ENCODE results near the gene KCNMA1.

Gene KCNMA1

DNA sequence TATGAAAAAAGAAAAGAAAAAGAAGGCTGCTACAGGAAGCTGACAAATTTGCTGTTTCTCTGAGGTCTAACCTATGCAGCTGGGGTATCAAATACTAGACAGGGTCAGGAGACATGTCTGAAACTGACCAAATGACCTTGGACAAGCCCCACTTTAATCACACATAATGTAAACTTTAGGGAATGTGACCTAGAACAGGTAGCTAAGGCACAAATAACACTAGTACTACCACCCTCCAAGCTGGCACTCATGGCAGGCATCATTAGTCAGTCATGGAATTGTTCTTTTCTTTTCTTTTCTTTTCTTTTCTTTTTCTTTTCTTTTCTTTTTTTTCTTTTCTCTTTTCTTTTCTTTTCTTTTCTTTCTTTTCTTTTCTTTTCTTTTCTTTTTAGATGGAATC lies 250.4 kb downstream of the KCNMA1 start:
- no peak for DNase-seq

DNA sequence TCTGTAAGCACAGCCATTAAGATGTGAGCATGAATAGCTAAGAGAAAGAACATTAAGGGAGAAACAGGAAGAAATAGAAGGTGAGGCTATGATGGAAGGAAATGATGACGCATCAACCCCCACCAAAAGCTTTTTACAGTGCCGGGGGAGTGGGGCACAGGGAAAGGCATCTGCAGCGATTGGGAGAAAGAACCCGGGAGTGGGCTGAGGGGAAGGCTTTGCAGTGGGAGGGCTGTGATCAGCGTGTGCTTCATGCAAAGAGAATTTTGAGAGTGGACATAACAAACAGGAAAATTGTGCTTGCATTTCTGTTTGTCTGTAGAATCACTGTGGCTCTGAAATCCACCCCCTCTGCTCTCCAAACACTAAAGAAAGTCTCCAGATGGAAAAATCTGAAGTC lies 250.8 kb downstream of the KCNMA1 start:
- DNase-seq = no peak

DNA sequence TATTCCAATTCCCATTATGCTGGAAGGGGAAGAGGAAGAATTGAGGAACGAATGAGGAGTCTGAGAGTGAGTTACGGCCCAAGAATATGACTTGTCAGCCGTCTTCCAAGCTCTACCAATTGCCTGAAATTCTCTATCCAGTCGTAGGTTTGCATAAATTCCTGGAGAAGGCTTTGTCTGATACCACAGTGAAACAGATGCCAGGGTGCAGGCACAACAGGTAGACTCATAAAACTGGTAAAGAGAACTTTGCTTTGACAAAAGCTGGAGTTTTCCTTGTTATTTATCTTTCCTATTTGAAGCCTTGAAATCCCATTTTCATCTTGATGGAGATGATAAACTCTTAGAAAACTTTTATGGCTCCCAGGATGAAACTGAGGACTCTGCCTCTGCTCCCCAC lies 251.2 kb downstream of the KCNMA1 start:
- no peak for DNase-seq

DNA sequence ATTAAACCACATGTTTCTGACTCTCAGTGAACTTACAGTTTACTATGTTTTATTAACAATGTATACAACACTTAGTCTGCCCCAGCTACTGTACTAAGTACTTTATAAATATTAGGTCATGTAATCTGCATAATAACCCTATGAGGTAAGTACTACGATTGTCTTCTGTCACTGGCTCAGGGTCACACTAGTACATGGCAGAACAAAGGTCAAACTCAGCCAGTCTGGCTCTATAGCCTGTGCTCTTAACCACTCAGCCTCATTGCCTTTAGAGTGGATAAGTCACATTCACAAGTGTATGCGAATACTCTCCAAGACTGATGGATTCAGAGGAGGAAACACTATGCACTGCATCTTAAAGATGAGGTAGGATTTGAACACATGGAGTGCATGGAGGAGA lies 252.3 kb downstream of the KCNMA1 start:
- no peak for DNase-seq

DNA sequence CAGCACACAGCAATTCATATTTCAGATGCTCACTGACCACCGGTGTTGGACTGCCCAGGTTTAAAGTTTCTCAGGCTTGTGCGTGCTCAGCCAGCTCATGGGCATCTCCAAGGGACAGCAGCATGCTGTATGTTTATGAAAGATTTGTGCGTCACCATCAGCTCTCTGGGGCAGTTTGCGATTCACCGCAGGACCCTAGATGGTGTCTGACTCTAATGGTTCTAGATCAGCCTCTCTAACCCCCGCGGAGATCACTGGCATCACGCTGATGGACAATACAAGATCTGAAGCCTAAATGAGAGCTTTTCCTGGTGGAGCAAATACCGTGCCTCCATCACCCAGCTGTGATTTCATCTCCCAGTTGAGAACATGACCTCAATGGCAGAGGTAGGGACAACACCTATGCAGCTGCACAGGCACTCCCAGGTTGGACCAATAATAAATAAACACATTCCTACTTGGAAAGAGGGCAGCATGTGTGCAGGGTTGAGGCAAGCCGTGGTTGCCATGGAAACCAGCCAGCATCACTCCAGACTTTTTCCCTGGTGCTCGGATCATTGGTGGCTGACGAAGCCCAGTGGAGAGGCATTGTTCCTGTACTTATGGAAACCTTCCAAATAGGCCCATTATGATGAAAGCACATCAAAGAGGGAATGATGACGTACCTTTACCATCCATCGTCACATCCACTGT lies 253.6 kb downstream of the KCNMA1 start:
- peak; percentile 31 for DNase-seq

DNA sequence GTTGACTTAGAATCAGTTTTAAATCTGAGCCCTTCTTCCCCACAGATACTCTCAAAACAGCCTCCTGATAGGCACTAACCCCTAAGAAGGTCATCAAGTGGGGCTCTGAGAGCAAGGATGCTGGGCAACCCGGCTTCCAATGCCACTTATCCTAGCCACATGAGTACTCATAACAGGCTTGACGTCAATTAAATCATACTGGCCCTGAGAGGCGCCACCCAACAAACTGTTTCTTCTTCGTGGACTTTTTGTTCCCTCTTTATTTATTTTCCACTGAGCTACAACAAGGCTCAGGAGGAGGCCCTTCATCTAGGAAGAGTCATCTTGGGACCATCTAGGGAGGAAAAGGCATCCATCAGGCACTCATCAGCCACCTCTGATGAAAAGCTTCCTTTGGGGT lies 255.9 kb downstream of the KCNMA1 start:
- DNase-seq = no peak

DNA sequence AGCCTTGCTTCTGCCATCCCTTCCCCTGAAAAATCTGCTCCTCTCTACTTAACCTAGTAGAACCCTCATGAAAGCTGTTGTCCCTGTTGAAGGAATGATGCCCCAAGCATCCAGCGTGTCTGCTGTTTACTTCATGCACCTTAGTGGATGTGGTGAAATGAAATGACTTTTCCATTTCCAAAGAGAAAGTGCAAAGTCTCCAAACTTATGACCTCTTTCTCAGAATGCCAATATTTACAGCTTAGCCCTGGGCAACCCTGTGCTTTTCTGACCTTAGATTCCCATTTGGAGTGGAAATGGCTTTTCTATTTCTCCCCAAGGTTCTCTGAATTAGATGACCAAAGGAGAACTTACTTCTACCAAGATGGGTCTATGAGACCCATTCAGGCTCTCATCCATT lies 256.9 kb downstream of the KCNMA1 start:
- DNase-seq = no peak

DNA sequence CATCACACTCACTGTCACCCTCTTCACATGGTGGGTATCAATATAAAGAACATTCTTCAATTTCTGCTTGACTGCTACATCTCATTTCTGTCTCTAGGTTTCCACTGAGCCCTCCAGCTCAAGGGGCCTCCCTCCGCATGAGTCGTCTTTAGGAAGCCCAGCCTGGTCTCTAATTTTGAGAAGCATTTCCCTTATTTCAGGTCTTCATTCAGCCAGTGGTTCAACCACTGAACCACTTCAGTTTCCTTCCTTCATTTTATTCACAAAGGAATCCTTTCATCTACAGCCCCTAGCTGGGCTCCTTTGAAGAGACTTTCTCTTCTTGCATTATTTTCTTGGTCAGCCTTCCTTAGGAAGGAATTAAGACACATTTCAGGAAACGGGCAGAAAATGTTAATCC lies 257.4 kb downstream of the KCNMA1 start:
- no peak for DNase-seq

DNA sequence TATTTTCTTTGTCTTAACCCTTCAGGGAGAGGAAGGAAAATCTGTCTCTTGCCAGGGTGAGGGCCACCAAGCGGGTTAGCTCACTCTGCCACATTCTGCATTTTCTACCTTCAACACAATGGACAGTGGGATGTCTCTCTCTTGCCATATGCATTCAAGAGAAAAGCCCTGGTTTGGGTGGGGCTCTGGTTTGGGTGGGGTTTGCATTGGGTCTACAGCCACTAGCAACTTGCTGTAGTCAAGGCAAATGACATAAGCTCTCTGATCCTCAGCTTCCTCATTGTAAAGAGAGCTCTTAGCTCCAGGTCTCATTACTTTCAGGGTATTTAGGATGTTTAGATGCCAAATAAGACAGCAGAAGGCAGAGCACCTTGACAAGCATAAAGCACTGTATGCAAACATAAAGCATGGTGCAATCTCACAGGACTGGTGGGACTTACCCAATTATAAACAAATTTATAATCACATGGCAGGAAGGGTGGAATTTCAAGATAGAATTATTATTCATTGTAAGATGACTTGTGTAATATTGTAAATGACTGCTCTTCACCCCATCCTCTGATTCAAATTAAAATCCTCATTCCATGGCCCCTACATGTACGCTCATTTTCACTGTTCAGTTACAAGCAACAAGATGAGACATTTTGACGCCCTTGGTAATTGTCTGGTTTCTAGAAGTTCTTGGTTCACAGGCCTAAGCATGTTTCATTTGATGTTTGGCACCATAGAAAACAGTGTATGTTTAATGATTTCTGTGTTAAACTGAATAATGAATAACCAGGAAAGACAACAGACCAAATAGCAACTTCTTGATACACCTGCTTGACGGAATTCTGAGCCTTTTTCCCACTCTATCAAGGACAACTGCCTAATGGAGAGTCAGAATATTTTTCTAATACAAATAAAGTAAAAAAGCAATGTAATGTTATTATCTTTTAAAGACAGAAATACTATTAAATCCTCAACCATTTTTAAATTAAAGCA lies 258.9 kb downstream of the KCNMA1 start:
- no peak for DNase-seq

DNA sequence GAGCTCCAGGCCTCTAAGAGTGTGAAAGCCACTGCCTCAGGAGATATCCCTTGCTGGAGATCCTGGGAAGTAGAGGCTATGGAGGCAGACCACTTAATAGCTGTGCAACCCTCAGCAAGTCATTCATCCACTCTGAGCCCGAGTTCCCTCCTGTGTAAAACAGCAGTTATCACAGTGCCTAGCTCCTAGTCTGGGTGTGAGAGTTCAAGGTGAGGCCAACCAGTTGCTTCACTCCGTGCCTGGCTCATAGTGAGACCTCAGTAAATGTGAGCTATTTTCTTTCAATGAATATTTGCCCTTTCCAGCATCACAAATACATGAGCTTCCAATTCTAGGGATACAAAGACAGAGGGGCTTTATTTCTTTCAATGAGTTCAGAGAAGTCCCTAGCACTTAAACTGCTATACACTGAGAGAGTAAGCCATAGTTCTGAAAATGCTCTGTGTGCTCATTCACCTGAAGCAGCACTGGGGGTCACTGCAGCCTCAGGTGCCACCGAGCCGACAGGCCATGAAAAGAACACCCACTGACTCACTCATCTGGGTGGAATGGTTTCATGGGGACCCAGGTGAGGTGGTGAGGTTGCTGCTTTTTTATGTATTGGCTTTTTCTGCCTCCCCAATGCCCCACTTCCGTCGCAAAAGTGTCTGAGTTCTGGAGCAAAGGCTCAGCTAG lies 259.8 kb downstream of the KCNMA1 start:
- no peak for DNase-seq

DNA sequence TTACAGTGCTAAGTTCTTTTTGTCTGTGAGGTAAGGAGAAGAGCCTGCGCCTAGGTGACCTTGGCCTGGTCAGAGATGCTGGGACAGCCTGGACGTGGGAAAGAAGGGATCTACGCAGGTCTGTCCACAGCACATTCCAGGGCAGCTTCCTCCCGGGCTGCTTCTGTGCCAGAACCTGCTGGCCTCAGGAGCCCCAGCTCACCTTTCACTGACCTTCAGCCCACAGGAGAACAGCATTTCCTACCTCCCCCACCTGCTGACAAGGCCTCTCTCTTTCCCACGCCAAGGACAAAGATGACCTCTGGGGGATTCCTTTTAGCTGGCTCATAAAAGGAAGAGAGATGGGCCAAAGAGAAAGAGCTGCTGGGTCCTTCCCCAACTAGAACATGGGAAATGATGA lies 260.6 kb downstream of the KCNMA1 start:
- no peak for DNase-seq

DNA sequence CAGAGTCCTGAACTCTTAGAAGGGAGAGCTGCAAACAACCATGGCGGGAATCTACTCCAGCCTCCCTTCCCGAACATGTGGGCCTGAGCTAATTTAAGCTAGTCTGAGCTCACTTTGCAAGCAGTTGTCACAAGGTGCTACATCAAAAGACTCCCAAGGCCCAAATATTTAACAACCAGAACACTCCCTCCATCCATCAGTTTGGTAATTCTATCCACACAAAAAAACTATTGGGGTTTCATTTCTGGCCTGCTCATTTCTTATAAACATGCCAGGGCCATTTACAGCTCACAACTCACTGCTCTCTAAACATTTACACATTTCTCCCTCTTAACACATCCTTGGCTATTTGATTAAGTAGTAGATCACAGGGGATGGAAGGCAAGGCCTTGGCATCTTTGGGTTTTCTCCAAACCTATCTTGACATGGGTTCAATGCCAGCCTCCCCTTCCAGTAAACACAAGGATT lies 263.4 kb downstream of the KCNMA1 start:
- DNase-seq = no peak

DNA sequence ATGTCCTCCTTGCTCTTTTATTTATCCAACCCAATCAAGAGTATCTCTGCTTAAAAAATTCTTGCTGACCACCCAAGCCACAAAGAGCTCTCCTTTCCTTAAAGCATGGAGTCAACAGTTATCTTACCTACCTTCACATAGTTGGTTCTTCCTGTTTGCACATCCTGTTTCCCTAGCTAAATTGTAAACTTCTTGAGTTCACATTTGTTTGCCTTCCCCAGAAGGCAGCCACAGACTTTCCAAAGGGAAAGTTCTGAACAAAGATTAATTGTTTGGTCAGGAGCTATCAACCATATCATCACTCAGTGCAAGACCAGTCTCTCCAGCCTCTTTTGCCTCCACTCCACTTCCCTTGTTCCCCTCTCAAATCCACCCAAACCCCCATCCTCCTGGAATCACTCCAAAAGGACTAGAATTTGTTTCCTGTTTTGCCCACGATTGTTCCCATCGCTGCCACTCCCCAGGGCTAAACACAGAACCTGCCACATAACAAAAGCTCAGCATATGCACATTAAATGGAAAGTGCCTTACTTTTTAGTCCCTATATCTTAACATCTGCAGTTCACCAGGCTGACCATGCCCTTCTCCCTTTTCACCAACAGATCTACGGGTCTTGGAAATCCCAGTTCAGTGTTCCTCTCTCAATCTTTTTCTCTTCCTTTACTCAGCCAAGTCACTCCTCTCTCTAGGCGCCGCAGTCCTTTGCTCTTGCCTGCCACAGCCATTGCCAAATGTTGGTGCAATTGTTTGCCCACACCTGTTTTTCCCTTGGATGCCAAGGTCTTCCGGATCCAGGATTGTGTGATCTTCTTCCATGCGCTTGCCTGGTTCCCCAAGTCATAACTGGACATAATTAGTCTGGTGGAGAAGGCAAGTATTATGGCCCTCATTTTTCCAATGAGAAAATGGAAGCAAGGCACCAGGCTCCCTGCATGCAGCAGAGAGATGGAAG lies 265.5 kb downstream of the KCNMA1 start:
- no peak for DNase-seq

DNA sequence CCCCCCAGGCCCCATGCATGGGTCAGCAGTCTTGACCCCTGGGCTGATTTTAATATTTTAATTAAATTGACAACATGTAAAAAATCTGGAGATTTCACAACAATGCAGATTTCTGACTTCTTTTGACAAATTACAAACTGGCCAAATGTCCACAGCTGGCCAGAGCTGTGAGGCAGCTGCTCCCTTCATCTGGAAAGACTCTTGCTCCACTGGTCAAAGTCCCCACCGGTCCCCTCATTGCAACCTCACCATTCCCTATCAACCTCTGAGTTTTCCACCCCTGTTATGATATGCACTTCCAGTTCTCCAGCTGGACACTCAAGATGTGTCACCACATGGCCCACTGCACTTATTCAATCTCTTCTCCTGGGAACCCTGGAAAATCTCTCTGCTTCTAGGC lies 266.2 kb downstream of the KCNMA1 start:
- DNase-seq = no peak

DNA sequence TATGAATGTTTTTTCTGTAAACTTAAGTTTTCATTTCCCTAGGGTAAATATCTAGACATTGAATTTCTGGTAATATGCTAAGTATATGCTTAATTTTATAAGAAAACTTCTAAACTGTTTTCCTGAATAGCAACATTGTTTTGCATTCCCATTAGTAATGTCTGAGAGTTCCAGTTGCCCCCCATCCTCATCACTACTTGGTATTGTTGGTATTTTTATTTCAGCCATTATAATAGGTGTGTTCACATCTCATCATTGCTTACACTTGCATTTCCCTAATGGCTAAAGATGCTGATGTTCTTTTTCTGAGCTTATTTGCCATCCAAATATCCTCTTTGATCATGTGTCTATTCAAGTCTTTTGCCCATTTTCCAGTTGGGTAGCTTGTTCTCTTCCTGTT lies 269.6 kb downstream of the KCNMA1 start:
- no peak for DNase-seq

DNA sequence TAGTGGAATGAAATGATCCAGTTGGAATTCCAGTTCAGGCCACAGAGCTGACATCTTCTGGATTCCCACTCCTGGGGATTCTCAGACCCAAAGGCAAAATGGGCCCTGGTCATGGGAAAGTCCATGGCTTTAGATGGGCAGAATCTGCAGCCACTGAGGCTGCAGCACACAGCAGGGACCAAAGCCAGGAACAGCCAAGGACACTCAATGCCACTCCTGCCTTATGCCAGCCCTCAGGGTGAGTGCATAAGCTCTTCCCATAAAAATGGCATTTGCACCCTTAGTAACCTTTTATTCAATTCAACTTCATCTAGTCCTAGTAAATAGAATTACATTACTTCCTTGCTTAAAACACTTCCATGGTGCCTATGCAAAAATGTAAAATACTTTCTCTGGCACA lies 274.4 kb downstream of the KCNMA1 start:
- no peak for DNase-seq

DNA sequence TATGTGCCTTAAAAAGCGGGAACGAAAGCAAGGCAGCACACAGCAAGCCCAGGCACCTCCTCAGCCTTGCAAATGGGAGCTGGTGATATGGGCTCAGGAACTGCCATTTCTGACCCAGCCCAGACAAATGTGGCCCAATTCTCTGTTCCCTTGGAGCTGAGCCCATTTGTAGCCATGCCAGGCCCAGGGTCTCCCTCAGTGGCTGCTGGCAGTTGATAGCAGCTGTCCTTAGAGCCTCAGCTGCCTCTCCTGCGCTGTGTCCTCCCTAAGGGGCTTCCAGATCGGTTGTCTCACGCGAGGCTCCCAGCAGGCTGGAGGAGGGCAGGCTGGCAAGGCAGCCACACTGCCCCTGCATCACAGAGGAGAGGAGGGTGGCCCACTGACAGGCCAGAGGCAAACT lies 275.8 kb downstream of the KCNMA1 start:
- no peak for DNase-seq

DNA sequence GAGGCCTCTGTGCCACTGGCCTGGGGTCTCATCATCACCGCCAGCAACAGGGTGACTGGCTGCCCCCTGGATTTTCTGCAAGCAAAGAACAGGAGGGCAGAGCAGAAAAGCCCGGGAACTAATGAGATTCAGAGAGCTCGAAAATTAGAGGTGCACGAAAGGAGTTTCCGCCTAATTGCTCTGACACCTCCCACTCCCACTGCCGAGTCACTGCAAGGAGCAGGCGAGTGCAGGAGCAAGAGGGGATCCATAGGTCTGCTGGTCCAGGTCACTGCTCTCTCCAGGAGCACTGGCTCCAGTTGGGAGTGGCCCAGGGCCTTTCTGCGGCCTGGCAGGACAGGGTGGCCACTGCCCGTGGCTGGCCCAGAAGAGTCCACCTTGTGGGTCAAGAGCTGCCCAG lies 276.2 kb downstream of the KCNMA1 start:
- no peak for DNase-seq

DNA sequence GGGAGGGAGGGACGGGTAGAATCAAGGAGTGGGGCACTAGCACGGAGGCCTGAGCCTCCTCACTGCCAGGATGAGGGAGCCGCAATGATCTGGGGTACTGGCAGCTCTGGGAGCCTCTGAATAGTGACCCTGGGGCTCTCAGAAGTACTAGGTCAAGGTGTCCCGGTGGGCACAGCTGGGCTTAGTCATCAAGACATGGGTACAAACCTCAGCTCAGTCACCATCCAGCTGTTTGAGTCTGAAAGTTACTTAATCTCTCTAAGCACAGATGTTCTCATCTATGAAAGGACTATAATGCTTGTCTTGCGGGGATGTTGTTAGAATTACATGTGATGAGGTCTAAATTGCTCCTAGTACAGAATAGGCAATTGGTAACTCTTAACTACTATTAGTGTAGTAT lies 276.8 kb downstream of the KCNMA1 start:
- DNase-seq = no peak

DNA sequence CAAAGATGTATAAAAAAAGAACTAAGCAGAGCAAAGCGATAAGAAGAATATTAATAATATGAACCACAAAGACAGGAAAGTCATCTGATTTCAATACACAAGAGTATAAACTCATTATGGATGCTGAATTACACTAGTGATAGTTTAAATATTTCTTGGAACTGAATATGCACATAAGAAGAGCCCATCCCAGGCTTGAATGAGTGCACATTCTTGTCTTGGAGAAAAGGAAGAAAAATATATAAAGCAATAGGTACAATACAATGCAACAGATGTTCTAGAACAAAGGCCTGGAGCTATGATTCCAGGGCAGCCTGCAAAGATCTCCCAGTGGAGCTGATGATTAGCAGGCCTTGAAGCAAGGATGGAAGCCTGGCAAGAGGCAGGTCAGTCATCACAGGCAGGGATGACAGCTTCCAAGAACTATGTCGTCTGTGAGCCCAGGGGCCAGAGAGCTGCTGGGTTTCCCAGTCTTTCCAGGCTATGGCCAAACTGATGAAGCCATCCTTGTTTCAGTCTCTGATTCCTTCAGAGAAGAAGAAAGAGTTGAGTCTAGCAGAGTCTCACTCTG lies 277.6 kb downstream of the KCNMA1 start:
- peak; percentile 5 for DNase-seq

DNA sequence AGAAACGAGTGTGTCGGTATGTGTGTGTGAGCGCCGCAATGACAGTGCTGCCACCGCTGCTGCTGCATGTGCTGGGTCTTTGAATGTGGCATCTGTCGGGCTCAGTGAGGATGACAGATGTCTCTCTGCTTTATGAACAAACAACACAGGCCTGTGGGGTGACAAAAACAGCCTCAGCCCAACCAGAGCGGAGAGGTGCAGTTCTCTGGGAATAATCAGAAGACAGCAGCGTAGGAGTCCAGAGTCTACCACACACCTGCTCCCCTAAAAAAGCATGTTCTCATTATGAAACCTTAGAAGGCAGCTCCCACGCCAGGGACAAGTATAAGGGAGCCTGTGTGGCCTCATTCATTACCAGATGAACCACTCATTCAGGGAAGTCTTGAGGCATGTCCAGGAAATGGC lies 278.3 kb downstream of the KCNMA1 start:
- peak; percentile 83 for DNase-seq

DNA sequence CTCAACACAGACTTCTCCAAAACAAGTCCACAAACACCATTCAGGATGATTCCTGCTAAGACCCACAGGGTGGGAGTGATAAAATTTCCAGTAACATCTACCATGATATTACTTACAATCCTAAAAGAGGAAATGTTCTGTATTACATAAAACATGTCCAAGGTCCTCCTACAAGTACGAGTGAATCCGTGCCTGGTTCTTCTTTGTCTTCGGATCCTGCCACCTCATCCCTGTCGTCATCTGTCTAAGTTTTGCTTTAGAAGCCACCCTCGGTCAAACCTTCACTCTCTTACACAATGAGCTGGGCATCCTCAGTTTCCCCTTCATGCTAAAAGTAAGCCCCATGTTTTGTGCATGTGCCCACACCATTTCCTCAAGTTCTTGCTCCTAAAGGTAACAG lies 279.0 kb downstream of the KCNMA1 start:
- no peak for DNase-seq

All from NCI-H1694 treated with DMSO at 0.1 percent for 48 hours (cell line).